HG03135 (cell line): ENCODE results near the gene SMS.

ENCODE experiments used
- ATAC-seq: cut with Tn5 transposase; IDR thresholded peaks from one replicate; pipeline ENCODE4 v1.9.1; 2021; ENCODE audit warnings: mild to moderate bottlenecking, moderate library complexity; ENCODE audit not compliant: unreplicated experiment

Gene SMS

DNA sequence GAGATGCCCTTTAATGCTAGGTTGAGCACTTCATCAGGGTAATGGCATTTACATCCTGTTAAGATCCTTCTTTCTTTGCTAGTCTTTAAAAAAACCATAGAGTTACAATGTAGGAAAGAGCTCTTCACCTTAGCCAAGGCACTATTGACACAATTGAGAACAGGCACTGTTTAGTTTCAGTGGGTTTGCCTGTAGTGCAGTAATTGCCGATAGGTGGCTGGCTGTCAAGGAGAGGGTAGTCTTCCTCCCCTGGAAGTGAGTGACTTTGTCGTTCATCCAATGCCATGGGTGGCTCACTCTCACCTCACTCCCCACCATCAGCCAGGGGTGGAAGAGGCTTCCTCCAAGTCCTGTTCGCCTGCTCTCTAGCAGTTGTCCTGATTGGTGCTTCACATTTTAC, 34.7 kb downstream of the SMS start:
- no peak for ATAC-seq

DNA sequence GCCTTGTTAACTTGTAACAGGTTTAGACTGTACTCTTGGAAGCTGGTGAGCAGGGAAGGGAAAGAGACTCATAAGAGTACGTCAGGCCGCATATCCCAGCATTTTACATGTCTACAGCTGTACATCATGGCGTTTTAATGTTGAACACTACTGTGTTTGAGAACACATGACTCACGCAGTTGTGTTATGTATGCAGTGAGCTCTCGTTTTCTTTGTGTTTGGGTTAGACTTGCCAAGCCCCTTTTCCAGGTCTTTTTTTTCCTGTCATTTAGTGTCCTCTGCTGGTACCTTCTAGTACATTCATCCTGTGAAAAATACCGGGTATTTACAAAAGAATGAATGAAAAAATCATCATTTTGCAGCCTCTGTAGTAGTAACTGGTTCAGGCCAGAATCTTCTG, 35.3 kb downstream of the SMS start:
- no peak for ATAC-seq

DNA sequence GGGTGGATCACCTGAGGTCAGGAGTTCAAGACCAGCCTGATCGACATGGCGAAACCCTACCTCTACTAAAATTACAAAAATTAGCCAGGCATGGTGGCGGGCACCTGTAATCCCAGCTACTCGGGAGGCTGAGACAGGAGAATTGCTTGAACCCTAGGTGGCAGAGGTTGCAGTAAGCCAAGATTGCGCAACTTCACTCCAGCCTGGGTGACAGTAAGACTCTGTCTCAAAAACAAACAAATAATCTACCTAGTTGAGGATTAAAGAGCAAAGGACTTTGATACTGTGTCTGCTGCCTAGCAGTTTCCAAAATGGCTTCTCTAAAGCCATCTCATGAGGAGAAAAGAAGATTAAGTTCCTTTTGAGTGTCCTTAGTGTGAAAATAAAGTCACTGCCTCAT, 37.8 kb downstream of the SMS start:
- no peak for ATAC-seq

DNA sequence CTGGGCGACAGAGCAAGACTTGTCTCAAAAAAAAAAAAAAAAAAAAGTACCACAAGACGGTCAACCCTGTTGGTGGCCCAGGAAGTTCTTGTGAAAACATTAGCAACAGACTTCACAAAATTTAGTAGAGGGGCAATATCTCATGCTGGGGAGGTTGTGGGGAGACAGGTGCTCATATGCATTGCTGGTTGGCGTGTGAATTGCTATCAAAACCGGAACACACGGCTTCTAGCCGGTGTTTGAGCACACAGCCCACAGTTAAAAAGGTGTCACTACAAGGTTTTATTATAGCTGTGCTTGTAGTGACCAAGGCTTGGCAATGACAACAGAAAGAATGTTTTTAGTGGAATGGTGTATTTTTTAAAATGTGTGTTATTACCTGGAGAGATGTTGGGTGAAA, 41.8 kb downstream of the SMS start:
- no peak for ATAC-seq

DNA sequence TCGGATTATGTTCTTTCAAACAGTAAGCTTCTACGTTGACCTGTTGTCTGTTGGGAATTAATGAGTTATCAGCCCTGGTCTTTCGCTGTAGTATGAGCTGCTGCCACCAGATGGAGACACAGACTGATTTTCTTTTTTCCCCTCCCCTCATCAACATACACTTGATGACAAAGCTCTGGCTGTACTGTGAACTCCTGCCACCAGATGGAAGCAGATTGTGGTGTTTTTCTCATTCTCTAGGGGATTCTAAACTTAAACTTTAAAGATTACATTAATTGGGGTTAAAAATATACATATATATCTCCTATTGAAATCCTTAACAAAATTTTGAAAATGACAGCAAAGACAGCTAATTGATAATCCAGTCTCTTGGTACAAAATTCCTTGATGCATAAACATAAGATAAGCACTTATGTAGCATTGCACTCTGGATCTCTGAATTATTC, 44.8 kb downstream of the SMS start:
- ATAC-seq = peak; percentile 91

DNA sequence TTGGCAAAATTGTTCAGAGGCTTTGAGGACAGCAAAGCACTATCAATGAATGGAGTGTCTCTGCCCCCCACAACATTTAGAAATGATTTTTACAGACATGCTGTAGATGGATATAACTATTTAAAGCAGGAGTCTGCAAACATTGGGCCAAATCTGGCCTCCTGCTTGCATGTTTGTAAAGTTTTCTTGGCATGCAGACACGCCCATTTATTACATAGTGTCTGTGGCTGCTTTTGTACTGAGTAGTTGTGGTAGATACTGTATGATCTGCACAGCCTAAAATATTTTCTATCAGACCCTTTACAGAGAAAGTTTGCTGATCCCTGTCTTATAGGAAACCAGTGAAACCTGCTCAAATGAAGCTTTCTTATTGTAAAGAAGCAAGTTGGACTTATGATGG, 46.1 kb downstream of the SMS start:
- no peak for ATAC-seq

DNA sequence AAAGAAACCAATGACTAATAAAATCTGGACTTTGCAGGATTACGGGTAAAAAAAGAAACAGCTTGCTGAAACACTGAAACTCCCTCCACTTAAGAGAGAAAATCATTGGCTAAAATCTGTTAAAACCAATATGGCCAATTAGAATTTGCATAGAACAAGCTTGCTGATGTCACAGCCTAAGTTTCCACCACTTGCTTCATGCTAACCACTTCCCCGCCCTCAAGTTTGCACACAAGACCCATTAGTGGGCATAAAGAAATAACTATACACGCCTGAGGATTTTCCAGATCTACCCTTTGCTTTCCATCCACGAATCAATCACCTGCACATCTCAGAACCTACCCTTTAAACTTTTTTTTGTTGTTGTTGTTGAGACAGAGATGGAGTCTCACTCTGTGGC, 48.9 kb downstream of the SMS start:
- peak; percentile 38 for ATAC-seq

DNA sequence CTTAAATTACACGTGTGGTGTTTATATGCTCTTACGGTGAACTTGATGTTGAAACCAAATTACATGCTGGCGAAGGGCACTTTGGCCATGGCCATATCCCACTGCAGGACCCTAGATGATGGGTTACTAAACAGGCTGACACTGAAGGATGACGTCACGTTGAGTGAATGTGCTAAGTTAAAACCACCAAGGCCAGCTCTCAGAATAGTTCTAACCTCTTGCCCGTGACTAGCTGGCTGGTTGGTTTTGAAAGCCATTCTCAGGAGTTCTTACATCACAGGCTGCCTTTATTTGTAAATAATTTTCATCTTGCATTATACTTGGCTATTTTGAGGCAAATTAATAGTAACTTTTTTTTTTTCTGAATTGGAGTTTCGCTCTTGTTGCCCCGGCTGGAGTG, 50.3 kb downstream of the SMS start:
- no peak for ATAC-seq

DNA sequence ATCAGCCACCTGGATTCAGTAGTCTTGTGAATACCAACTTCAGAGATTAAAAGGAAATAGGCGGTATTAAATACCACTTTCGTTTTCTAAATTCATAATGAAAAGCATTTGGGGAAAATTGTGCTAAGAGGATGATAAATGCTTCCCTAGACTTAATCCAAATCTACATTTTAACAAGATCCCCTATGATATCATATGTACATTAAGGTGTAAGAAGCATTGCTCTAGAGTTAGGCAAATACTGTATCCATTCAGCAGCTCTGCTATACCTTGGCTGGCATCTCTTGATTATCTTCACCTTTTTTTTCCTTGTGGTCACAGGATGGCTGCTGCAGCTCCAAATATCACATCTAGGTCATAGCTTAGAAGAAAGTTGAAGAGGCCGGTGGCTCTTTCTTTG, 51.0 kb downstream of the SMS start:
- no peak for ATAC-seq

DNA sequence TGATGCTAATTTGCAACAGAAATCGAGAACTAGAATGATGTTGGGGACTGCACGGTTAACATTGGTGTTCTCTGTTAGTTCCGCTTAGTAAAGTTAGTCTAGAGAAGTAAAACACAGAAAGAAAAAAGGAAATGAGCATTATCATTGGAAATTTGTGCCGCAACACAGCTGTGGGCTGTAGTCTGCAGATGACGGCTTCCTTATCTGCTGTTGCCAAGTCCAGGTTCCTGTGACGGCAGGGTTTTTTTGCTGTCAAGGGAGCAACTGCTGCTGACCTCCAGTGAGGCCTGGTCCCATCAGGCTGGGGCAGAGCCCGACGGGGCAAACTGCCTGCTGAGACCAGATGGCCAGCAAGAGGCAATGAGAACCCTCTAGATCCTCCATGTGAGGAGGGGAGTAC, 52.8 kb downstream of the SMS start:
- ATAC-seq = peak; percentile 73

DNA sequence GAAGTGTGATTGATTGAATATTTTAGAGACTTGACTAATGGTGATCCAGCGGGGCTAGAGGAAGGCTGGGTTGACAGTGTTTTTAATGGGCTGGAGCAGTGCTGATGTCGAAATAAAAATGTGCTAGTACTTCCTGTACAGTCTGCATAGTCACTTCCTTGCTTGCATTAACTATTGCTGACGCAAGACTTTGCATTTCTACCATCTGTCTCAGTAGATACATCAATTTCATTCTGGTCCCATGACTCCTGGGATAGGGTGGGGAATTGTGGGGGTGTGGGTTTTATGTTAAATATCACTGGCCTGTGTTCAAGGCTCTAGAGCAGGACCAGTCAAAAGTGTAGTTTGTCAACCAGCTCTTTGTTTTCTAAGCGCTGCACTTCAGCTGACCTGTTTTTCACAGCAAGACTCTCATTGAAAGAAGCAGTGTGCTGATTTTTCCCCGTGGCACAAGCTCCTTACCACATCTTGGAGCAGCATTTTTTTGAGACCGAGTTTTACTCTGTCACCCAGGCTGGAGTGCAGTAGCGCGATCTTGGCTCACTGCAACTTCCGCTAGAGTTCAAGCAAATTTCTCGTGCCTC, 56.5 kb downstream of the SMS start:
- no peak for ATAC-seq

DNA sequence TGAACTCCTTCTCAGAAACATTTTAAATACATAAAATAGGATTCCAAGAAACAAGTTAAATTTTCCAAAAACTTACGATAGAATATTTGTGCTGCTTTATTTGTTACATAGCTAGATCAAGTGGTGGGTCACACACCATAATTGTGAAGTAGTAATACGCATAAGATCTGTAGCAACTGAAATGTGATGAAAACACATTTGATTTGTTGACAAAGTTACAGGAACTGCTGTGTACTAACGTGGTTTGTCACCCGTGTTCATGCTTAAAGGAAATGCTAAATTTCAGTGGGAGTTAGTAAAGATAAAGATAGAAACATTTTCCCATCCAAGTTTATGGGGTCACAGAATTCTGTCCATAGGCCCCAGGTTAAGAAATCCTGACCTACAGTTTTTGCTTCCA, 57.5 kb downstream of the SMS start:
- no peak for ATAC-seq

DNA sequence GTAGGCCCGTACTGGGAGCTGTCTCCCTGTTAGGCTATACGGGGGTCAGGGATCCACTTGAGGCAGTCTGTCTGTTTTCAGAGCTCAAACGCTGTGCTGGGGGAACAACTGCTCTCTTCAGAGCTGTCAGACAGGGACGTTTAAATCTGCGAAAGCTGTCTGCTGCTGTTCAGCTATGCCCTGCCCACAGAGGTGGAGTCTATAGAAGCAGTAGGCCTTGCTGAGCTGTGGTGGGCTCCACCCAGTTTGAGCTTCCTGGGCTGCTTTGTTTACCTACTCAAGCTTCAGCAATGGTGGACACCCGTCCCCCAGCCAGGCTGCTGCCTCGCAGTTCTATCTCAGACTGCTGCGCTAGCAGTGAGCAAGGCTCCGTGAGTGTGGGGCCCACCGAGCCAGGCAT, 64.4 kb downstream of the SMS start:
- ATAC-seq = no peak

DNA sequence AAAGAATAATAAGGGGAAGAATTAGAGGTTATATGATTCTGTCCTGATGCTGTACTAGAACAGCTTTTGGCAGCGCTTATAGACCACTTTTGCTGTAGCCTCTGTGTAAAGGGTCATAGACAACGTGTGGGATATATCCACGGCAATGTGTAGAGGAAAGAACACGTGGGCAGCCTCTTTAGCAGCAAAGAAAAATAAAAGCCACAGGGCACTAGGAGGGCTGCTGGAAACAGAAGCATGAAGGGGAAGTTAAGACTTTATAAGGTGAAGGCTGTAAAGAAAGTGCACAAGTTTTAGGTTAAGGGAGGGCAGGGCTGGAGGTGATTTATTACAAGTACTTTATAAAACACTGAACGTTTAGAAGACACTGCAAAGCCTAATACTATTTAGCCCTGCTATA, 71.5 kb downstream of the SMS start:
- ATAC-seq = no peak

DNA sequence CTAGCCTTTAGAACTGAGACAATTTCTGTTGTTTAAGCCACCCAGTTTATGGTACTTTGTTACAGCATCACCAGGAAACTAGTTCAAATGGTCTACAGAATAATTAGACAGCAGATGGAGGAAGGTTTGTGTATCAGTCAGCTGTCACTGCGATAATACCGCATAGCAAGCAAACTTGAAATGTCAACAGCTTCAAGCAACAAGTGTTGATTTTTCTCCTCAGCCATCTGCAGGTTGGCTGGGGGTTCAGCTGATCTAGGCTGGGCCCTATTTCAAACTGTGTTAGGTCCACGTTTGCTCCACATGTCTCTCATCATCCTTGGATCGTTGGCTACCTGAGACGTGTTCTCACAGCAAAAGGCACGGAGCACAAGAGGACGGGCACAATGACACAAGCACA, 72.4 kb downstream of the SMS start:
- no peak for ATAC-seq

DNA sequence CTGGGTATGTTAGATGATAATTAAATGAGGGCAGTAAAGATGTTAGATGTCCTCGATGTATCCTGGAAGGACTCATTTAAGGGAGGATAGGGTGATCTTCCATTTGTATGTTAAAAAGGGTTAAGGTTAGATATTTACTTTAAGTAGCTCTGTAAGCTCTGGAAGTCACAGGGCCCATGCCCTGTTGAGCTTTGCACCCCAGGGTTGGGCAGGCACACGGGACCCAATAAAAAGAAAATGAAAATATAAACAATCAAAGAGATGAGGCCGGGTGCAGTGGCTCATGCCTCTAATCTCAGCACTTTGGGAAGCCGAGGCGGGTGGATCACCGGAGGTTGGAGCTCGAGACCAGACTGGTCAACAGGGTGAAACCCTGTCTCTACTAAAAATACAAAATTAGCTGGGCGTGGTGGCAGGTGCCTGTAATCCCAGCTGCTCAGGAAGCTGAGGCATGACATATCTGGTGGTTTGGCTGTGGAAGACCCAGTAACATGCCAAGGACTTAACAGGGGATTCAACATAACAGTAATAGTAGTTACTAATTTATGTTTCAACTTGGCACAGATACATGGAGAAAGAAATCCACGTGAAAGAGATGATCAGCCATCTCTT, 74.7 kb downstream of the SMS start:
- no peak for ATAC-seq

DNA sequence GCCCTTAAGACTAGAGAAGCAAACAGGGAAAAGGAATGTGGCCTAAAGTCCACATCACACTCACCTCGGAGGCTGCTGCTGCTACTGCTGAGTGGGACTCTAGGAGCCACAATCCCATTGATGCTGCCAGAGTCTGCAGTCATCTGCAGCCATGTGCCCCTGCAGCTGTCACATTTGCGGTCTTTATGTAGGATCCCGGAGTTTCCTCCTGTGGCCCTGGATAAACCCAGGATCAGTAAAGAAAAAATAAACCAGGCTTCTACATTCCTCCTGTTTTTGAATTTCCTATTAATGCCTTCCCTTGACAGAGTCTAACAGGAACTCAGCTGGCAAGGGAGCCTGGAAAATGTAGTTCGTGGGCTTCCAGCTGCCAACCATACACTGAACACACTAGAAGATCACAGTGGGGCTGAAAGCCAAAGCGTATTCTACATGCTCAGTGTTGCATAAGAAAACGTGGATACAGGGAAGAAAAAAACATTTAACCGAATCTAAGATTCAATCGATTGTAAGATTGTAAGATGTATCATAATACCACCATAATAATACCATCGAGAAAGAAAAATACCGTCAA, 81.3 kb downstream of the SMS start:
- no peak for ATAC-seq

DNA sequence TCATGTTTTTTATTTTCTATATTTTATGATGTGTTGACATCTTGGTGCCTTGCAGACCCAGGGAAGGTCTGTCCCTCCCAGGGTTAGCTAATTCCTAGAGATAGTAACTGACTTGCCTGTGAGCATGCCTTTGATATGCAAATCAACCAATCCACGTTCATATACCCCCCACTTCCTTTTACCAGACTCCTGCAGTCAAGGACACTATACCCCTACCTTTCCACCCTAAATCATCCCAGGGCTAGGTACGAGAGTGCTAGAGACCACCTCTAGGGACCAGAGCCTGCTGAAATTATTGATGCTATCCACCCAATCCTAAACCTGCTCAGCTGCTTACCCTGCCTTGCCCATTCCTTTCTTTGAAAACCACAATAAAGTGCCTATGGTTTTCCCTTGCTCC, 84.1 kb downstream of the SMS start:
- no peak for ATAC-seq

DNA sequence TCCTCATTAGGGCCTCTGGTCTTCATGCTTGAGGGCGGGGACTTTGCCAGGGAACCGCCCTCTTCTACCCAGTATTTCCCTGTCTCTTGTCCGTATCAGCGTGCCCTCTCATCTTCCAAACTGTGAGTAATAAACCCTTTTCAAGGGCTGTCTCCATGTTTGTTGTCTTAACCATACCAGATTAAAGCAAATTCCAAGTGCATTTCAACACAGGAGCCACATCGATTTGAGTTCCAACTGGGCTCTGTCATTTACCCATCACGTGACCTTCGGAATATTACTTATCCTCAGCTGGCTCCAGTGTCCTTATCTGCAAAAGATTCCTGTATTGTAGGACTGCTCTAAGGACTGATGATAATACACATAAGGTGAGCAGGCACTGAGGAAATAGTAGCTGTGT, 85.2 kb downstream of the SMS start:
- no peak for ATAC-seq

DNA sequence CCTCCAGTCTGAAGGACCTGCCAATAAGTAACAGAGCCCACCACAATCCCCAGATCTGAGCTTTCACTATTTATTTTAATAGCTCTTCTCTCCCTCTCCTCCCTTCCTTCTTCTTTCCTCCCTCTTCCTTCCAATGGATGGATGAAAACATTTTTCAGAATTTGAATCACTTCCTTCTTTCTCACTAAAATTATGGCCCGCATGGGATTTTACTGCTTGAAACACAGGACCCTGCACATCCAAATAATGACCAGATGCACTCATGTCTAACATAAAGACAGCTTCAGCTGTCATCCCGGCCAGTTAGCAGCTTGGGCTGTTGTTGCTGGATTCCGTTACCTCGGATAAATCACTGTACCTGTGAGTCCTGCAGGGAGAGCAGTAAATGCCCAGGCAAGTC, 86.2 kb downstream of the SMS start:
- ATAC-seq = no peak

DNA sequence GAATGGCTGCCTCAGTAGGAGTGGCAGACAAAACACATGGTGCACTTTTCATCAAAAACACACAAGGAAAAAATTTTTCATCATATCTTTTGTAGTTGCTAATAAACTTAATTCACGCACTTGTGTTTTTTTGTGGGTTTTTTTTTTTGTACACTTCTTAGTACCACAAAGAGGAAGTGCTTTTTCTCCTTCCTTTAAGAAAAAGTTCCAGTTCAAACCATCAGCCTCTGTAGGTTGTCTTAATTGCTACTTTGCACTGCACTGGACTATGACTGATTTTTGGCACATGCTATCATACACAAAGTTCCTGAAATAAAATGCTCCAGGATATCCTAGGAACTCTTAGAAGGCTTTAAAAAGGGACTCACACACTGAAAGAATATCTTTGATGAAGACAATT, 91.6 kb downstream of the SMS start, which contains the start of gene PHEX:
Gene PHEX (plus strand): TSS at position 242 of the 400 bp plus-strand sequence. CDS start 681 bp downstream, outside the sequence.
- ATAC-seq = no peak

DNA sequence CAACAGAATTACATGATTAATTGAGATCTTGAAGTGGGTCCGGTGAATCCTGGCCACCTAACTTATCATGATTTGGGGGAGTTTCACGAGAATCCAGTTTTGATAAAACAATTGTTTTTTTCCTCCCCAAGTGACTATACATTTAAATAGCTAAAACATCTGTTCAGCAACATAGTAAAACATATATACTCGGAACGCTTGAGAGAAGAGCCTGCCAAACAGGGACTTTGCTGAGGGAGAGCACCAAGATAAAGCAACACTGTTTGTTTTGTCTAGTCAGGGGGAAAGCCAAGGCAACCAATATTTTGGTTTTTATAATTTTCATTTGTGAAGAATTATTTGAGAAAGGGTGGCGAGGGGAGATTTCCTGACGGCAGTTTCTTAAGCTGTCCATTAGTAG, 92.0 kb downstream of the SMS start:
- no peak for ATAC-seq

DNA sequence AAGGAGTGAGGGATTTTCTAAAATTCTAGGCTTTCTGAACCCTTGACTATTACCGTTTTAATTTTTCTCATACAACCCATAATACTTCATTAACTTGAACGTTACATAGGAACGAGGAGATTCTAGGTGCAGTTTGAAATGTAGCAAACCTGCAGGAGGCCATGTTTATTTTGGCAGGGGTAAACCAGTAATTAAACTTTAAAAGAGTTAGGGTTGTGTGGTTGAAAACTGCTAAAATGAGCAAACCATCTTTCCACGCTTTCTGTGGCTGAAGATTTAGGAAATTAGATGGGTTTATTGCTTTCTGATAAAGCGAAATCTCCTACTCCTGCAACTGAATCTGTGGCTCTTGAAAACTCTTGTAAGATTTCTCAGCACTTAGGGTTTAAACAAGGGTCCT, 93.3 kb downstream of the SMS start:
- no peak for ATAC-seq
